Neuronal stem cell (in vitro differentiated cells): ENCODE results near the gene FOXF1.

Experiments used
- DNase-seq: peaks from one replicate; pipeline ENCODE4 v3.0.0-alpha.2; 2013; ENCODE audit warnings: low spot score
- H2AFZ ChIP-seq: one replicate; pipeline ENCODE4 v1.6.1; 2013; ENCODE audit warnings: mild to moderate bottlenecking, low read length, inconsistent platforms
- H2AK5ac ChIP-seq: 2 replicates; pipeline ENCODE4 v1.6.1; 2013; ENCODE audit warnings: low read depth, mild to moderate bottlenecking, inconsistent platforms, low read length, moderate library complexity, mixed read lengths
- H2BK120ac ChIP-seq: 2 replicates; pipeline ENCODE4 v1.6.1; 2013; ENCODE audit warnings: low read depth, mild to moderate bottlenecking, inconsistent platforms, low read length, moderate library complexity, mixed read lengths
- H2BK12ac ChIP-seq: one replicate; pipeline ENCODE4 v1.6.1; 2013; ENCODE audit warnings: low read length, inconsistent platforms
- H2BK15ac ChIP-seq: 2 replicates; pipeline ENCODE4 v1.6.1; 2013; ENCODE audit warnings: mild to moderate bottlenecking, low read length, inconsistent platforms, mixed read lengths
- H2BK5ac ChIP-seq: one replicate; pipeline ENCODE4 v1.6.1; 2013; ENCODE audit warnings: inconsistent platforms, mild to moderate bottlenecking, low read length, moderate library complexity
- H3K14ac ChIP-seq: one replicate; pipeline ENCODE4 v1.6.1; 2013; ENCODE audit warnings: low read length, inconsistent platforms
- H3K18ac ChIP-seq: 2 replicates; pipeline ENCODE4 v1.6.1; 2013; ENCODE audit warnings: low read length, inconsistent platforms
- H3K23ac ChIP-seq: 2 replicates; pipeline ENCODE4 v1.6.1; 2013; ENCODE audit warnings: low read depth, mild to moderate bottlenecking, mixed read lengths, low read length, inconsistent platforms; ENCODE audit not compliant: poor library complexity
- H3K27ac ChIP-seq: replicated peaks from 3 replicates; pipeline ENCODE4 v1.5.1; 2013; ENCODE audit warnings: low read length, inconsistent platforms
- H3K27me3 ChIP-seq, 3 experiments: 2 replicates each; pipeline ENCODE4 v1.6.1; 2013; ENCODE audit warnings: low read length in 3 of 3, mild to moderate bottlenecking in 2 of 3, inconsistent platforms in 1 of 3, low read depth in 1 of 3, mixed read lengths in 1 of 3, moderate library complexity in 1 of 3; ENCODE audit not compliant: control insufficient read depth in 3 of 3, insufficient read depth in 3 of 3
- H3K36me3 ChIP-seq, 2 donors: replicated peaks in 1 of 2; 2 replicates each; pipeline ENCODE4 v1.6.1; 2013; ENCODE audit warnings: low read length in 2 of 2; ENCODE audit not compliant: control insufficient read depth in 2 of 2, insufficient read depth in 2 of 2
- H3K4ac ChIP-seq: 2 replicates; pipeline ENCODE4 v1.6.1; 2013; ENCODE audit warnings: inconsistent platforms, mild to moderate bottlenecking, low read length, moderate library complexity
- H3K4me1 ChIP-seq, 2 donors: 1 replicate in 1 of 2; 2 replicates in 1 of 2; pipeline ENCODE4 v1.6.1; 2013; ENCODE audit warnings: low read length in 2 of 2, low read depth in 1 of 2; ENCODE audit not compliant: control insufficient read depth in 2 of 2, insufficient read depth in 1 of 2
- H3K4me2 ChIP-seq: one replicate; pipeline ENCODE4 v1.6.1; 2013; ENCODE audit warnings: mild to moderate bottlenecking, low read length, inconsistent platforms; ENCODE audit not compliant: insufficient read depth, poor library complexity, severe bottlenecking
- H3K4me3 ChIP-seq, 2 donors: 2 replicates each; pipeline ENCODE4 v1.5.1; 2013; ENCODE audit warnings: low read length in 2 of 2, mild to moderate bottlenecking in 2 of 2, inconsistent platforms in 1 of 2, moderate library complexity in 1 of 2
- H3K79me1 ChIP-seq: one replicate; pipeline ENCODE4 v1.6.1; 2013; ENCODE audit warnings: low read depth, mild to moderate bottlenecking, inconsistent platforms, low read length, moderate library complexity
- H3K9ac ChIP-seq: one replicate; pipeline ENCODE4 v1.6.1; 2013; ENCODE audit warnings: mild to moderate bottlenecking, low read depth, low read length, inconsistent platforms; ENCODE audit not compliant: poor library complexity
- H3K9me3 ChIP-seq, 2 donors: replicated peaks in 1 of 2; 2 replicates each; pipeline versions ENCODE3 to v1.6.1; 2013; ENCODE audit warnings: low read length in 2 of 2, mild to moderate bottlenecking in 2 of 2, inconsistent platforms in 1 of 2, low read depth in 1 of 2, mixed read lengths in 1 of 2, moderate library complexity in 1 of 2; ENCODE audit not compliant: control insufficient read depth in 2 of 2, insufficient read depth in 1 of 2
- H4K8ac ChIP-seq: one replicate; pipeline ENCODE4 v1.6.1; 2013; ENCODE audit warnings: low read depth, mild to moderate bottlenecking, inconsistent platforms, low read length, moderate library complexity
- H4K91ac ChIP-seq: one replicate; pipeline ENCODE4 v1.6.1; 2013; ENCODE audit warnings: low read length, low read depth, mild to moderate bottlenecking, inconsistent platforms; ENCODE audit not compliant: poor library complexity
- WGBS, 2 donors: extraction: QIAGEN DNeasy Blood & Tissue Kit; methylation state at CpG; one replicate each; pipeline ENCODE4 v1.1.7; 2013; ENCODE audit warnings: missing lambda C conversion rate in 2 of 2, mixed read lengths in 1 of 2; ENCODE audit not compliant: insufficient read length in 2 of 2, insufficient replicate concordance in 1 of 2; ENCODE audit errors: extremely low coverage in 2 of 2; 5-methylcytosine and 5-hydroxymethylcytosine counted together

FOXF1 gene

DNA sequence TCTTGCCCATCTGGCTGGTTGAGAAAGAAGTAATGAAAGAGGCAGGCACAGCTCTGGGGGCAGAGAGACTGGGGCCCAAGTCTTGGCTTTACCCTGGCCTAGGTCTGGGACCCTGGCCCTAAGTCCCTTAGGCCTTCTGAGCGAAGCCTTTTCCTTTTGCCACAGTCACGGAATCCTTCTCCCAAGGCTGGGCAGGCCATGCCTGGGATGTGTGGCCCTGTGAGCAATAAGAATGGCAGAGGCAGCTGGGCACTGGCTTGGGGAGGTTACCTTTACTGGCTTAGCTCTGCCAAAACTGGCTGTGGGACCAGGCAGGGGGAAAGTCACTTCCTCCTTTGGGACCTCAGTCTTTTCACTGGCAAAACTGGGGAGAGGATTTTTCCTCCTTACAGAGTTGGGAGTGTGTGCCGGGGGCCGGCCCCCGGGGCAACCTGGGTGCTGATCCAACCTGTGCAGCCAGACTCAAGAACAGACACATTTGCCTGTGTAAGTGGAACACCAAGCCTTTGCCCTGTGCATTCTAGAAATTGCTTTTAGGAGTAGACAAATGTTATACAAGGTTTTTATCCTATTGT, 12.9 kb downstream of the FOXF1 start:
- H2BK15ac ChIP-seq, result no peak overlapping the region
- no peaks in the 10 kb centered on the region for H3K36me3 ChIP-seq
- no peak overlapping the region for H3K14ac ChIP-seq
- H3K23ac ChIP-seq, result no peak overlapping the region
- H3K18ac ChIP-seq, result no peak overlapping the region
- H4K91ac ChIP-seq, result no peak overlapping the region
- H3K27ac ChIP-seq, result no peak overlapping the region
- no peak overlapping the region for H2BK120ac ChIP-seq
- H2AK5ac ChIP-seq, result no peak overlapping the region
- peaks cover 0 to 10% of the 10 kb centered on the region in 2 donors for H3K9me3 ChIP-seq
- H2BK12ac ChIP-seq, result no peak overlapping the region
- no peak overlapping the region for H2AFZ ChIP-seq
- H3K4me2 ChIP-seq, result no peak overlapping the region
- H3K27me3 ChIP-seq, result peaks cover 0 to 59% (median 19%) of the 10 kb centered on the region in 3 experiments
- no CpG with 5 or more reads among the region's 5 CpGs for WGBS, 2 donors
- no peak overlapping the region for H4K8ac ChIP-seq
- H3K4me3 ChIP-seq, result no peak overlapping the region
- H3K79me1 ChIP-seq, result no peaks in the 10 kb centered on the region
- no peak overlapping the region for H3K4ac ChIP-seq
- no peak overlapping the region for H2BK5ac ChIP-seq
- DNase-seq, result no peak
- no peak overlapping the region for H3K9ac ChIP-seq
- no peaks in the 10 kb centered on the region for H3K4me1 ChIP-seq

DNA sequence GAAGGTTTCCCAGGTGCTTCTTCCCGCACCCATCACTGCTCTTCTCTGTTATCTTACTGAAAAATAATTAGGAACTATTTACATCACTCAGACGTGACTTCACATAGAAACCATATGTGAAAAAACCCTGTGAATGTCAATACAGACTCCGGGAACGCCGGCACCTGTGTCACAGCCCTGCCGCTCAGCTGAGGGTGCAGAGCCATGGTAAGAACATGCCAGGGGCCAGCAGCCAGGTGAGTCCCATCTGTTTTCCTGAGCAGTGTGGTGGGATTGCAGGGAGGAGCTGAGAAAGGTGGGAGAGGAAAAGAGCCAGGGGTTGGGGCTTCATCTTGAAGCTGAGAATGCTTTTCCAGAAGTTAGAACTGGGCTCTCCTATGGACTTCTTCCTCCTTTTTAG, 13.7 kb downstream of the FOXF1 start:
- H2AFZ ChIP-seq, result no peak overlapping the region
- H3K4me3 ChIP-seq, result no peak overlapping the region
- H2AK5ac ChIP-seq, result no peak overlapping the region
- H3K4me1 ChIP-seq, result no peaks in the 10 kb centered on the region
- H4K8ac ChIP-seq, result no peak overlapping the region
- H3K27ac ChIP-seq, result no peak overlapping the region
- H3K36me3 ChIP-seq, result no peaks in the 10 kb centered on the region
- H3K14ac ChIP-seq, result no peak overlapping the region
- no peak overlapping the region for H3K4me2 ChIP-seq
- H3K9me3 ChIP-seq, result peaks cover 0 to 9% of the 10 kb centered on the region in 2 donors
- DNase-seq, result no peak
- H3K23ac ChIP-seq, result no peak overlapping the region
- no peak overlapping the region for H3K18ac ChIP-seq
- no peak overlapping the region for H2BK15ac ChIP-seq
- peaks cover 0 to 51% (median 11%) of the 10 kb centered on the region in 3 experiments for H3K27me3 ChIP-seq
- no peak overlapping the region for H4K91ac ChIP-seq
- H3K9ac ChIP-seq, result no peak overlapping the region
- no CpG with 5 or more reads among the region's 6 CpGs for WGBS, 2 donors
- H3K4ac ChIP-seq, result no peak overlapping the region
- no peak overlapping the region for H2BK12ac ChIP-seq
- H2BK5ac ChIP-seq, result no peak overlapping the region
- H3K79me1 ChIP-seq, result no peaks in the 10 kb centered on the region
- no peak overlapping the region for H2BK120ac ChIP-seq

DNA sequence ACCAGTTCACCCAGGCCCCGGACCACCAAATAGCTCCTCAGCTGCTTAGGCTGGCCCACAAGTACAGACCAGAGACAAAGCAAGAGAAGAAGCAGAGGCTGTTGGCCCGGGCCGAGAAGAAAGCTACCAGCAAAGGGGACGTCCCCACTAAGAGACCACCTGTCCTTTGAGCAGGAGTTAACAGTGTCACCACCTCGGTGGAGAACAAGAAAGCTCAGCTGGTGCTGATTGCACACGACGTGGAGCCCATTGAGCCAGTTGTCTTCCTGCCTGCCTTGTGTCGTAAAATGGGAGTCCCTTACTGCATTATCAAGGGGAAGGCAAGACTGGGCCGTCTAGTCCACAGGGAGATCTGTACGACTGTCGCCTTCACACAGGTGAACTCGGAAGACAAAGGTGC, 15.4 kb downstream of the FOXF1 start:
- Histone ChIP-seq H3K9me3 (peaks cover 0 to 9% of the 10 kb centered on the region in 2 donors), H3K14ac (no peak overlapping the region), H2BK15ac (no peak overlapping the region), H2BK12ac (no peak overlapping the region), H4K8ac (no peak overlapping the region), H3K27me3 (peaks cover 0 to 35% (median 2%) of the 10 kb centered on the region in 3 experiments), H3K9ac (no peak overlapping the region), H2BK5ac (no peak overlapping the region), H3K36me3 (peaks cover 0 to 2% of the 10 kb centered on the region in 2 donors), H3K27ac (no peak overlapping the region), H4K91ac (no peak overlapping the region), H2AK5ac (no peak overlapping the region), H3K23ac (no peak overlapping the region), H3K4me2 (no peak overlapping the region), H3K79me1 (no peaks in the 10 kb centered on the region), H3K4me3 (no peak overlapping the region), H2BK120ac (no peak overlapping the region), H3K4me1 (no peaks in the 10 kb centered on the region), H3K18ac (no peak overlapping the region), H2AFZ (no peak overlapping the region), H3K4ac (no peak overlapping the region)
- no peak for DNase-seq
- WGBS, 2 donors, result no CpG with 5 or more reads among the region's 12 CpGs

DNA sequence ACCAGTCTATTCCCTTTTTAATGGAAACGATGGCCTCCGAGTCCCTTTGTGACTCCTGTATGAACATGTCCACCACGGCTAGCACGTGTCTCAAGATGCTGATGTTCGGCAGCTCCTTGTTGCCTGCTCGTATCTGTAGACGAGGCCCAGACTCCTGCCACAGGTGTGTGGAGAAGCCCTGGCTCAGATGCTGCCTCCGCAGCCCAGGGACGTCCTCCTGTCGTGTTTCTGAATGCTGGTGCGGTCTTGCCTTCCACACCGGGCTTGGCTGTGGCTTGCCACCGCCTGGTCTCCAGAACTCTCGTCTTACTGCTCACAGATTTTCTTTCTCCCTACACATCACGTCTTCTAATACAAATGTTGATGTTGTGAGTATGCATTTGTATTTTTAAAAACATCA, 17.0 kb downstream of the FOXF1 start:
- peaks cover 0 to 2% of the 10 kb centered on the region in 2 donors for H3K36me3 ChIP-seq
- H2BK12ac ChIP-seq, result no peak overlapping the region
- H3K79me1 ChIP-seq, result no peaks in the 10 kb centered on the region
- no peak overlapping the region for H3K4ac ChIP-seq
- no peak overlapping the region for H3K14ac ChIP-seq
- peaks cover 0 to 19% (median 0%) of the 10 kb centered on the region in 3 experiments for H3K27me3 ChIP-seq
- H2AK5ac ChIP-seq, result no peak overlapping the region
- H4K8ac ChIP-seq, result no peak overlapping the region
- H2BK5ac ChIP-seq, result no peak overlapping the region
- H4K91ac ChIP-seq, result no peak overlapping the region
- no peak overlapping the region for H3K4me2 ChIP-seq
- H3K18ac ChIP-seq, result peak overlapping the region; percentile 53
- no peak overlapping the region for H3K23ac ChIP-seq
- no peak overlapping the region for H2BK120ac ChIP-seq
- no peak overlapping the region for H3K4me3 ChIP-seq
- WGBS, 2 donors, result no CpG with 5 or more reads among the region's 15 CpGs
- no peaks in the 10 kb centered on the region for H3K4me1 ChIP-seq
- no peak overlapping the region for H2BK15ac ChIP-seq
- H3K9ac ChIP-seq, result no peak overlapping the region
- DNase-seq, result no peak
- H2AFZ ChIP-seq, result no peak overlapping the region
- no peak overlapping the region for H3K27ac ChIP-seq
- peaks cover 0 to 9% of the 10 kb centered on the region in 2 donors for H3K9me3 ChIP-seq
